Muscle layer of colon (tissue), 2 donors: ENCODE measurements around the gene PSORS1C1.
"Not testable (repeated sequence)": the region's sequence is repeated elsewhere in the genome, so short reads cannot be mapped to it uniquely, and the experiment has no call there.

ENCODE experiments used
- H3K27ac ChIP-seq: one replicate; pipeline ENCODE4 v1.7.0; 2013; ENCODE audit warnings: low read depth, mild to moderate bottlenecking, low read length, moderate library complexity
- H3K27me3 ChIP-seq, 2 donors: one replicate each; pipeline ENCODE4 v1.7.0; 2013; ENCODE audit warnings: low read length in 2 of 2, mild to moderate bottlenecking in 2 of 2; ENCODE audit not compliant: insufficient read depth in 2 of 2, control insufficient read depth in 1 of 2
- H3K36me3 ChIP-seq: one replicate; pipeline ENCODE4 v1.7.0; 2013; ENCODE audit warnings: mild to moderate bottlenecking, low read length; ENCODE audit not compliant: insufficient read depth
- H3K4me1 ChIP-seq: one replicate; pipeline ENCODE4 v1.7.0; 2013; ENCODE audit warnings: mild to moderate bottlenecking, low read length; ENCODE audit not compliant: insufficient read depth
- H3K4me3 ChIP-seq, 2 donors: one replicate each; pipeline ENCODE4 v1.7.0; 2013; ENCODE audit warnings: low read length in 2 of 2, low read depth in 1 of 2, mild to moderate bottlenecking in 1 of 2, moderate library complexity in 1 of 2
- H3K9ac ChIP-seq: one replicate; pipeline ENCODE4 v1.7.0; 2013; ENCODE audit warnings: low read length
- H3K9me3 ChIP-seq: one replicate; pipeline ENCODE4 v1.7.0; 2013; ENCODE audit warnings: mild to moderate bottlenecking, low read length
- donor health status: abdominal sarcoma.
- donor health status: Adenocarcinoma of cecum.

Gene PSORS1C1

GRCh38 chr6:31165064-31165832 lies 50.6 kb downstream of the PSORS1C1 start:
- H3K4me3 ChIP-seq, H3K27ac ChIP-seq, H3K36me3 ChIP-seq, H3K27me3 ChIP-seq, H3K9ac ChIP-seq, H3K9me3 ChIP-seq, H3K4me1 ChIP-seq: not testable (repeated sequence)

GRCh38 chr6:31165986-31166385 lies 51.4 kb downstream of the PSORS1C1 start:
- no peak overlapping the region for H3K4me3 ChIP-seq
- no peaks in the 10 kb centered on the region for H3K27me3 ChIP-seq
- H3K9ac ChIP-seq, result no peak overlapping the region
- no peaks in the 10 kb centered on the region for H3K9me3 ChIP-seq
- no peaks in the 10 kb centered on the region for H3K36me3 ChIP-seq
- H3K27ac ChIP-seq, result no peak overlapping the region
- no peaks in the 10 kb centered on the region for H3K4me1 ChIP-seq

- no peak overlapping the region for H3K27ac ChIP-seq
- H3K9ac ChIP-seq, result no peak overlapping the region
- H3K9me3 ChIP-seq, result no peaks in the 10 kb centered on the region
- no peaks in the 10 kb centered on the region for H3K36me3 ChIP-seq
- H3K4me1 ChIP-seq, result no peaks in the 10 kb centered on the region
- H3K4me3 ChIP-seq, result no peak overlapping the region
- no peaks in the 10 kb centered on the region for H3K27me3 ChIP-seq
Measured at GRCh38 chr6:31168606-31169005, 54.0 kb downstream of the PSORS1C1 start.

GRCh38 chr6:31169123-31169857 lies 54.7 kb downstream of the PSORS1C1 start:
- H3K9me3 ChIP-seq, result no peaks in the 10 kb centered on the region
- H3K4me1 ChIP-seq, result no peaks in the 10 kb centered on the region
- H3K27me3 ChIP-seq, result no peaks in the 10 kb centered on the region
- no peak overlapping the region for H3K9ac ChIP-seq
- H3K27ac ChIP-seq, result no peak overlapping the region
- no peak overlapping the region for H3K4me3 ChIP-seq
- no peaks in the 10 kb centered on the region for H3K36me3 ChIP-seq

GRCh38 chr6:31169858-31170599 lies 55.4 kb downstream of the PSORS1C1 start:
- not testable (repeated sequence) for H3K27ac ChIP-seq, H3K9me3 ChIP-seq, H3K4me1 ChIP-seq, H3K36me3 ChIP-seq, H3K4me3 ChIP-seq, H3K9ac ChIP-seq, H3K27me3 ChIP-seq

GRCh38 chr6:31170600-31170881 lies 55.9 kb downstream of the PSORS1C1 start, which contains the start of gene POU5F1:
POU5F1 (minus strand) TSS chr6:31170682; CDS start chr6:31170620, 62 bp downstream.
- Histone ChIP-seq H3K27ac (no peak within 1 kb of the TSS), H3K9me3 (no peaks in the 10 kb centered on the region), H3K9ac (no peak within 1 kb of the TSS)

DNA sequence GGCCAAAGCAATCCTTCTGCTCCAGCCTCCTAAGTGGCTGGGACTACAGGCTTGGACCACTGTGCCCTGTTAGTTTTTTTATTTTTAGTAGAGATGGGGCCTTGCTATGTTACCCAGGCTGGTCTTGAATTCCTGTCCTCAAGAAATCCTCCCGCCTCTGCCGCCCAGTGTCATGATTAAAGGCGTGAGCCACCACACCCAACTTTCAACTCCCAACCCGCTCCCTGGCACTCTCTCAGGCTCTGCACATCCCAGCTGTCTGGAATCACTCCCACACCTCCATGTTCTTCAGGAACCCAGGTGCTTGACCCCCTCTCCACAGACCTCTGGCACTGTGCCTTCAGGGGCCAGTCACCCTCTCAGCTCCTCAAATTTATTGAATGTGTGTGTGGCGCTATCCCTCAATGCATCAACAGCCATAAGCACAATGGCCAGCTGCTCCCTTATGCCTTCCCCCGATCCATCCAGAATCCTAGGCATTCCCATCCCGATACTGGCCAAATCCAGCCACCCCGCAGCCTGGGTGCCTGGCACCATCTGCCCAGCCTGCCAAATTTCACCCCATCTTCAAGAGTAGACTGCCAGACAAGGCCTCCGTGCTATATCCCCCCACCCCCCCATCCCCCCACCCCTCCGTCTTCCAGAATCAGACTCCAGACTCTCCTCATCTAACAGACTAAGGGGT lies 56.5 kb downstream of the PSORS1C1 start:
- Histone ChIP-seq H3K4me3 (no peak overlapping the region), H3K9ac (no peak overlapping the region), H3K4me1 (no peaks in the 10 kb centered on the region), H3K36me3 (no peaks in the 10 kb centered on the region), H3K9me3 (no peaks in the 10 kb centered on the region), H3K27me3 (no peaks in the 10 kb centered on the region), H3K27ac (no peak overlapping the region)

More at GRCh38 chr6:31170600-31170881, 55.9 kb downstream of the PSORS1C1 start, which contains the start of gene POU5F1:
- Histone ChIP-seq H3K4me1 (no peaks in the 10 kb centered on the region), H3K27me3 (no peaks in the 10 kb centered on the region), H3K36me3 (no peaks in the 10 kb centered on the region), H3K4me3 (no peak within 1 kb of the TSS)

- Histone ChIP-seq H3K27me3 (no peaks in the 10 kb centered on the region), H3K9ac (no peak overlapping the region), H3K4me3 (no peak overlapping the region), H3K9me3 (no peaks in the 10 kb centered on the region), H3K36me3 (no peaks in the 10 kb centered on the region), H3K27ac (no peak overlapping the region), H3K4me1 (no peaks in the 10 kb centered on the region)
Measured at GRCh38 chr6:31171931-31172905, 57.6 kb downstream of the PSORS1C1 start.

- Histone ChIP-seq H3K9me3 (no peaks in the 10 kb centered on the region), H3K4me3 (no peak overlapping the region), H3K36me3 (no peaks in the 10 kb centered on the region), H3K4me1 (no peaks in the 10 kb centered on the region), H3K27ac (no peak overlapping the region), H3K27me3 (no peaks in the 10 kb centered on the region), H3K9ac (no peak overlapping the region)
Measured at GRCh38 chr6:31172973-31173384, 58.4 kb downstream of the PSORS1C1 start.

DNA sequence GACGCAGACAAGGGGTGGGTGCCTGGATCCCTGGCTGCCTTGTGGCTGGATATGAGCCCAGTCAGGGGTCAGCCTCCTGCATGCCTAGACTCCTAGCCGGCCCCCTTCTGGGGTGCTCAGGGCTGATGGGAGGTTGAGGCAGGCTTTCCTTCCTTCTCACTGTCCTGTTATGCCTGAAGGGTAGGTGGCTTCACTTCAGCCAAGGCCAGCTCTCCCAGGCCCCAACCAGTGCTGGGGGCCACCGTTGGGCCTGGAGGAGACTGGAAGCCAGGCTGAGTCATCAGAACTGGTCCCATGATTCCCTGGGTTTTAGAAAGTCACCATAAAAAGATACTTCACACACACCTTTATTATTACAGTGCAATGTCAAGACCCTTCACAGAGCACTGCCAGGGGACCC lies 58.8 kb downstream of the PSORS1C1 start:
- Histone ChIP-seq H3K27ac (no peak overlapping the region), H3K9me3 (no peaks in the 10 kb centered on the region), H3K36me3 (no peaks in the 10 kb centered on the region), H3K9ac (no peak overlapping the region), H3K4me3 (no peak overlapping the region), H3K4me1 (no peaks in the 10 kb centered on the region), H3K27me3 (no peaks in the 10 kb centered on the region)
